HPDE6-E6E7 (cell line): ENCODE data around the gene MRPL28.
"Not testable (repeated sequence)": the region's sequence is repeated elsewhere in the genome, so short reads cannot be mapped to it uniquely, and the experiment has no call there.

Experiments
- DNase-seq: peaks from one replicate; pipeline ENCODE4 v3.0.0; 2011; ENCODE audit warnings: missing footprints; ENCODE audit errors: extremely low spot score

Gene MRPL28

DNA sequence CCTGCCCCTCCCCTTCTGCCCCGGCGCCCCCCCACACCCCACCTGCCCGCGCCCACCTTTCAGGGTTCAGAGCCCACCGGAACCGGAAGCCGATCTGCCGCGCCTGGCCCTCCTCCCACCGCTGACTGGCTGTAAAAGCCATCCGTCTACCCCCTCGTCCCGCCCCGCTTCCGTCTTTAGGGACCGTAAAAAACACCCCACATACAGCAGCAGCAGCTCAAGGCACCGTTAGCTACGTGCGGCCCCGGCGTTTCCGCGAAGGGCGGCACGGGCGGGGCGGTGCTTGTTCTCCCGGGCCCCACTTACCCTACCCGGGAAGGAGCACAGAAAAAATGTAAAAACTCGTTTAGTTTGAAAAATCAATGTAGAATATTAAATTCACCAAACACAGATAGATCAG is at the start of gene MRPL28:
TSS of gene MRPL28 (minus strand) at position 96 of the 400 bp plus-strand sequence. CDS start 320 bp downstream, outside the sequence.
- peak; percentile 86 for DNase-seq

DNA sequence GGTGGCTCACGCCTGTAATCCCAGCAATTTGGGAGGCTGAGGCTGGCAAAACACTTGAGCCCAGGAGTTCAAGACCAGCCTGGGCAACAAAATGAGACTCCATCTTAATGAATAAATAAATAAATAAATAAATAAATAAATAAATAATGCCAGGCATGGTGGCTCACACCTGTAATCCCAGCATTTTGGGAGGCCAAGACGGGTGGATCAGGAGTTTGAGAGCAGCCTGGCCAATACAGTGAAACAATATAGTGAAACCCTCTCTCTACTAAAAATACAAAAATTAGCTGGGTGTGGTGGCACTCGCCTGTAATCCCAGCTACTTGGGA is 44.8 kb upstream of the MRPL28 start:
- not testable (repeated sequence) for DNase-seq

DNA sequence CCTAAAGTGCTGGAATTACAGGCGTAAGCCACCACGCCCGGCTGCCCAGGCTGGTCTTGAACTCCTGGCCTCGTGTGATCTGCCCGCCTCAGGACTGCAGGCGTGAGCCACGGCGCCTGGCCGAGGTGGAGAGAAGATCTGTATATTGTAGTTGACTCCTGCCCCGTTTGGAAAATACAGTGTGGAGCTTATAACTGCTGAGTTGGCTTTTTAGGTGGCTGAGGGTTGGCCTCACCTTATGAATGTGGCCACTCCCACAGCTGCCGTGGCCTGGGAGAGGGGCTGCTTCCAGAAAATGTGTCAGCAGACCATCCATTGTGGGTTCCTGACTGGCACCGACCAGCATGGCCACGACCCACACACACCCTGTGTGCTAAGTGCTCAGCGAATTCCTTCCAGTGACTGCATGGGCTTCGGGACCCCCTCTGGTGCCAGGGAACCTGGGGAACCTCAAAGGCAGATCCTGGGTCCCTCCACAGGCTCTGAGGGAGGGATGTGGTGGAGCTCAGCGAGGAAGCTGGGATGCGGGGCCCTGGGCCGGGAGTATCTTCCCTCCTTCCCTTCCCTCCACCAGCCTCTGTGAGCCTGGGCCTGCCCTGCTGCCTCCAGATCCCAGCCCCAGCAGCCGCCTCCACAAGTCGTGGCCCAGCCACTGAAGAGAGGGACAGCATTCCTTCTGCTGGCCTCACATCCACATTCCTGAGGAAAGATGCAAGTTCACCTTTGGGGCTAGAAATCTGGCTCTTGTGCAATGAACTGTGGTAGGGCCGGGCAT is 44.2 kb upstream of the MRPL28 start:
- DNase-seq = no peak

DNA sequence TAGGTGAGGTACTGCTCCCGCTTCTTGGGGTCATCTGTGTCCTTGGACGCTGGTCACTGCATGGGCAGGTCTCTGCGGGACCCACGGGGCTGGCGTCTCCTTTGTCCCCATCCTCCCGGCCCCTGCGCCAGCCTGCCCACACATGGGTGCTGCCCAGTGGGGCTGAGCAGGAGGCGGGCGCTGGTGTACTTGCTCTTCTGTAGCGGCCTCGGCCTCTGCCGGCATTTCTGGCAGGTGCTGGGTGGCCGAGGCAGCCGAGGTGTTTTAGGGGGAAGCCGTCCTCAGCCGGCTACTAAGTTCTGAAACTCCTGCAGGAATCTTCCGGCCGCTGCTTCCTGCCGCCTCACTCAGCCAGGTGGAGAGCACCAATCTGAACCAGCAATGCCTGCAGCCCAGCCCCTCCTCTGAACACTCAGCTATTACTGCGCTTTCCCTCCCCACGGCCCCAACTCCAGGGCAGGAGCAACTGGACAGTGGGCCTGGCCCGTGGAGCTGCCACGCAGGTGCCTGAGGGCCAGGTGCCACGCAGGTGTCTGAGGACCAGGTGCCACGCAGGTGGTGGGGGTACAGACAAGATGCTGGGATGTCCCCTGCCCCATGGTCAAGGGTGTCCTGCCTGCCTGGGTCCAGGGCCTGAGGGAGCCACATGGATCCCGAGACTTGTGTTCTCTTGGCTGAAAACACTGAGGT is 41.4 kb upstream of the MRPL28 start:
- no peak for DNase-seq

DNA sequence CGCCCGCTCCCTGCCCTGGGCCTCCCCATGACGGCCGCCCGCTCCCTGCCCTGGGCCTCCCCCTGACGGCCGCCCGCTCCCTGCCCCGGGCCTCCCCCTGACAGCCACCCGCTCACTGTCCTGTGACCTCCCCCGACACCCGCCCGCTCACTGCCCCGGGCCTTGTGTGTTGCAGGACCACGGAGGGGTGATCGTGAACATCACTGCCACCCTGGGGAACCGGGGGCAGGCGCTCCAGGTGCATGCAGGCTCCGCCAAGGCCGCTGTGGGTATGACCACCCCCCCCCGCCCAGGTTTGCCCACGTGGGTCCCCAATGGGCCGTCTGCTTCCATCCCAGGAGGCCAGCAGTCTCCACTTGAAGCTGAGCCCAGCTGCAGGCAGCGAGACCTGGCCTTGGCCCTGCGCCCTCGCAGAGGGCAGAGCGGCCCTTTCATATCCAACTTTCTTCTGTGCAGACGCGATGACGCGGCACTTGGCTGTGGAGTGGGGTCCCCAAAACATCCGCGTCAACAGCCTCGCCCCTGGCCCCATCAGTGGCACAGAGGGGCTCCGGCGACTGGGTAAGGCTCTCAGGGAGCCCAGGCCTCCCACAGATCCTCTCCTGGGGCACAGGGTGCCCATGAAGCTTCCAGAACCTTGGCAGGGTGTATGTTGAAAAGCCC is 40.3 kb upstream of the MRPL28 start:
- DNase-seq = no peak

DNA sequence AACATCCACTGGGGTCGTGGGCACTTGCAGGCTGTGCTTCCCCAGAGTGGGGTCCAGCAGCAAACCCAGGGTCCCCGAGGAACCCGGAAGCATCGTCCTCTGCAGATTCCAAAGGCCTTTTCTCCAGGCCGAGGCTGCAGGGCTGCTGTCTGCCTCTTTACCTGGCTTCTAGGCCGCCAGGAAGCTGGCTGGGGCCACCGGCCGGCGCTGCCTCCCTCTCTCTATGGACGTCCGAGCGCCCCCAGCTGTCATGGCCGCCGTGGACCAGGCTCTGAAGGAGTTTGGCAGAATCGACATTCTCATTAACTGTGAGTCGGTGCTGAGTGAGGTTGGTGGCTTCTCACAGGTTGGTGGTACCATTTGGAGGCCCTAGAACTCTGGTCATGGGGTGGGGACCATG is 36.9 kb upstream of the MRPL28 start:
- no peak for DNase-seq

DNA sequence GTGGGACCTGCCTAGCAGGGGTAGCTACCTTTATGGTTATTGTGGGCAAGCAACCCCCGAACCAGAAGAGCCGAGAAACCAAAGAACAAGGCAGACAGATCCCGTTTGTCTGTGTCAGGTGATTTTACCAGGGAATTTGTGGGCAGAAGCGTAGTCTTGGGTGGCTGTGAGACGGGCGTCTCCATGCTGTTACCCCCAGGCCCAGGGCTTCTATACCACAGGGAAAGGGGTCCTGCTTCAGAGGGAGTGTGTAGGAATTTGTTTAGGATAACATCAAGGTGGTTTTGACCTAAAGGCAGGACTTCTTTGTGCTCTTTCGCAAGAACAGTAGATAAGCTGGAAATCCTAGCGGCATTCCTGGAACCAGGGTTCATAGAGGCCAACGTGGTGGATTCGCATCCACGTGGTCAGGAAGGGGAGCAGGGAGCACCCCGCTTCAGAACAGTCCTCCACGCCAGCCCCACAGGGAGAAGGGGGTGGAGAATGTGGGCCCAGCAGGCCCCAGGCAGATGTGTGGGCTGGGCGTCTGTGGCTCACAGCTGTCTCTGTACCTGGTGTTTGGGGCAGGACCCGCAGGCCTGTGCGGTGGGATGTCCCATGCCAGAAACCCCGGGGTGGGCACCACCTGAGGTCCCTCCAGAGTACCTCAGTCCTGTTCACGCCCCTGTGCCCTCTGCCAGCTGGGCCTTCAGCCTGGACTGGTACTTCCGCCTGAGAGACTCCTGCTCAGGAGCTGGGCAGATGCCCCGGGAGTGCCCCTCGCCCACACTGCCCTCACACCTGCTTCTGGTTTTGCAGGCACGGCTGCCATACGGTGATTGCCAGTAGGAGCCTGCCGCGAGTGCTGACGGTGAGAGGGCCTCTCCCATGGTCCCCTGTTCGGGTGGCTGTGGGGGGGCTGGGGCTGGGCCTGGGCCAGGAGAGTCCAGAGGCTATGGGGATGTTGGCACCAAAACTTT is 35.5 kb upstream of the MRPL28 start:
- DNase-seq = no peak

DNA sequence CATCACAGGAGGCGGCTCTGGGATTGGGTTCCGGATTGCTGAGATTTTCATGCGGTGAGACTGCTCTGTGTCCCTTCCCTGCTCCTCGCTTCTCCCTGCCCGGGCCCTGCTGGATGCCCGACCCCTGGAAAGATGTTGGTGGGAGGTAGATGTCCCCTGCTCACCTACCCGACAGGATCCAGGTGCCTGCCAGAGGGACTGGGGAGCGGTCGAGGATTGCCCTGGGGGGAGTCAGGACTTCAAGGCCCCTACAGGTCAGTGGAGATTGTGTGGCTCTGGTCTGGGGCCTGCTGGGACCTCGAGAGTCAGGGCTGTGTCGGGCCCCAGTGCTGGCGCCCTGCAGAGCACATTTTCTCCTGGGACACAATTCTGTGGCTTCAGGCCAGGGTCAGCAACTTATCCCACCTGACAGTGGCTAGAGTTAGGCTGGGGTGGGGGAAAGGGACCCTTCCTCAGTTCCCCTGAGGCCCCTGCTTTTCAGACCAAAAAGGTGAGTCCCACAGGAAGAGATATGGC is 34.7 kb upstream of the MRPL28 start:
- DNase-seq = no peak

DNA sequence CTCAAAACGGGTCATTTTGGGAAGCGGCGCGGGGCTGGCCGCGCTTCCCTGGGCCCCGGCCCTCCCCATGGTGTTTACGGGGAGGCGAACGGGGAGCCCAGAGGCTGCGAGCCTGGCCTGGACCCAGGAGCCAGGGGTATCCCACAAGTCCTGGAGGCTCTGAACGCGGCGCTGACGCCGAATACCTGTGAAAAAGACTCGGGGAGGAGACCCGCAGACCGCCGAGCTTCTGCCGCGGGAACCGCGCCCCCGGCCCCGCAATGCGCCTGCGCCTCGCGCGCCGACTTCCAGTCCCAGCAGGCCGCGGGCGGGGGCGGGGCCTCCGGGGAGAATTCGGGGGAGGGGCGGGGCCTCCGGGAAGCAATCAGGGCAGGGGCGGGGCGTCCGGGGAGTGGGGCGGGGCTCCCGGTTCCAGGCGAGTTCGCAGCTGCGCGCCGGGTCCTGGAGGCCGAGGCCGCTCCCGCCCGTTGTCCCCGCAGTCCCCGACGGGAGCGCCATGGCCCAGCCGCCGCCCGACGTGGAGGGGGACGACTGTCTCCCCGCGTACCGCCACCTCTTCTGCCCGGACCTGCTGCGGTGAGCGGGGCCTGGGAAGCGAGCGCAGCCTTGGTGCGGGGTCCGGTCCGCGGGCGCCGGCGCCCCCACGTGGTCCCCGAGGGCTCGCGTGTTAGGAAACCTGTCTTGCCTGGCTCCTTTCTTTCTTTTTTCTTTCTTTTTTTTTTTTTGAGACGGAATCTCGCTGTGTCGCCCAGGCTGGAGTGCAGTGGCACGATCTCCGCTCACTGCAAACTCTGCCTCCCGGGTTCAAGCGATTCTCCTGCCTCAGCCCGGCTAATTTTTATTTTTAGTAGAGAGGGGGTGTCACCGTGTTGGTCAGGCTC is 31.4 kb upstream of the MRPL28 start, which contains the start of gene DECR2:
TSS of gene DECR2 (plus strand) at position 418 of the 881 bp plus-strand sequence. CDS start at position 497, 79 bp downstream.
- DNase-seq = peak; percentile 66

DNA sequence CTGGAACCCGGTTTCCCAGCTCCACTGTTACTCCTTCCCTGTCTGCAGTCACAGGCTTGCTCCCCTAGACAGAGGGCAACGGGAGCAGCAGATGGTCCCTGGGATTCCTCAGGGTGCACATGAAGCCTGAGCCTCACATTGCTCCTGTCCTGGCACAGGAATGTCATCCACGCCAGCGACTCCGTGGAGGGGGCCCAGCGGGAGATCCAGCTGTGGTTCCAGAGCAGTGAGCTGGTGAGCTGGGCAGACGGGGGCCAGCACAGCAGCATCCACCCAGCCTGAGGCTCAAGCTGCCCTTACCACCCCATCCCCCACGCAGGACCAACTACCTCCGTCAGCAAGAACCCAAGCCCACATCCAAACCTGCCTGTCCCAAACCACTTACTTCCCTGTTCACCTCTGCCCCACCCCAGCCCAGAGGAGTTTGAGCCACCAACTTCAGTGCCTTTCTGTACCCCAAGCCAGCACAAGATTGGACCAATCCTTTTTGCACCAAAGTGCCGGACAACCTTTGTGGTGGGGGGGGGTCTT is 29.8 kb upstream of the MRPL28 start:
- no peak for DNase-seq

DNA sequence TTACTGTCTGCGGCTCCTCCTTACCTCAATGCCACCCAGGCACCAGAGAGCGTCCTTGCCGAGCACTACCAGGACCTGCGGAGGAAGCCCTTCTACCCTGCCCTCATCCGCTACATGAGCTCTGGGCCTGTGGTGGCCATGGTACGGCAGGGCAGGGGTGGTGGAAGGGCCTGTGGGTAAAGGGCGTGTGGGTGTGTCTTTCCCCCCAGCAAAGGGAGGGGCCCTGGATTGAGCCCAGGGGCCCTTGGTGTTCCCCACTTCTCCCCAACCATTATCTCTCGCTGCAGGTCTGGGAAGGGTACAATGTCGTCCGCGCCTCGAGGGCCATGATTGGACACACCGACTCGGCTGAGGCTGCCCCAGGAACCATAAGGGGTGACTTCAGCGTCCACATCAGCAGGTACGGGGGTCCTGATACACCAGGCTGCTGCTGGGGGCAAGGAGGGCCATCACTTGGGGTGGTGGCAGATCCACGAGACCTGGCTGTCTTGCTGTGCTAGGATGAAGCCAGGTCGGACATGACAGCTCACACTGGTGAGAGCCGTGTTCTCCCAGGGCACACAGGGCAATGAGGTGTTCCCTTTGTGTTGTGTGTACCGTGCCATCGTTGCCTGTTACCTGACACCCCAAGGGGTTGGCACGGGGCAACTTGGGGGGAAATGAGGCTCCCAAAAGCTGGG is 29.1 kb upstream of the MRPL28 start:
- DNase-seq = no peak

DNA sequence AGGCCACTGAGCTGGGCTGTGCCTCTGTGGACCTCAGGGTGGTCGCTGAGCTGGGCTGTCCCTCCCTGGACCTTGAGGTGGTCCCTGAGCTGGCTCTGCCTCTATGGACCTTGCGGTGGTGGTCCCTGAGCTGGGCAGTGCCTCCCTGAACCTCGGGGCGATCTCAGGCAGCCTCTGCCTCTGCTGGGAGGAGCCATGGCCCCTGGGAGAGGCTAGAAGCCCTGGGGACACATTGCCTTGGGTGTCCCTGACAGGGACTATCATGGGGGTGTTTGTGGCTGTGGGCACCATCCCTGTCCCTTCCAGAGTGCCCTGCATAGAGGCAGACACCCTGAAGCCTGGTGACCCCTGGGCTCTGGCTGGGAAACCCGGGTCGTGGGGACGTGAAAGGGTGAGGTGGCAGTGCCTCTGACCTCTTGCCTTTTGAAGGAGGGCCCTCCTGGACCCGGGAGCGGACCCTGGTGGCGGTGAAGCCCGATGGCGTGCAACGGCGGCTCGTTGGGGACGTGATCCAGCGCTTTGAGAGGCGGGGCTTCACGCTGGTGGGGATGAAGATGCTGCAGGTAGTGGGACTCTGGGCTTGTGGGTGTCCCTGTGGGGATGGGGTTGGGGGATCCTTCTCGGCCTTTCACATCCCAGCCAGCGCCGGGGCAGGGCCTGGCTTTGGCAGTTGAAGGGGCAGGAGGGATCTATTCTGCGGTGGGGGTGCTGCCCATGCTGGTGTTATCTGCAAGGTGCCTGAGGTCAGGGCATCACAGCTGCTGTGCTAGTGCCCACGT is 28.4 kb upstream of the MRPL28 start:
- DNase-seq = no peak

DNA sequence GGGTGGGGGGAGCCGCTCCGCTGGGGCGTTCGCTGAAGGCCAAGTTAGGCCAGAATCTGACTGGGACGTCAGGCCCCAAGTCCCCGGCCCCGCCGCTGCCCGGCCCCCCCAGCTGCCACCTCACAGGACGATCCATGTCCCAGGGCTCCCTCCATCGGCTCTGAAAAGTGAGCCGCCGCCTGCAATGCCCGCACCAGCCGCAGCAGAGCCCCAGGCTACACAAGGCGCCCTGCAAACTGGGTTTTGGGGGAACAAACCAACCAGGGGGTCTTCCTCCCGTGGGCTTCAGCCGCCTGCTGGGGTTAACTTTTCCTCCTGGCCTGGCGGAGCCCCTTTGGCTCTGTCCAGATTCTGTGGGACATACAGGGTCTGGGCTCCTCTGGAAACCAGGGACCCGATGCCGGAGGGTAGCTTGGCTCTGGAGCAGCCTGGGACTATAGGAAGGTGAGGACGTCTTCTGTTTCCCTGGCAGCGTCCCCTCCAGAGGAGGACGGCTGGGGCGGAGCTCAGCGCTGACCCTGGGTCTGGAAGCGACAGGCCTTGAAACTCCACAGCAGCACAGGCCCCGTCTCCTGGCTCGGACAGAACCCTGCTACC is 27.5 kb upstream of the MRPL28 start:
- DNase-seq = peak; percentile 70

DNA sequence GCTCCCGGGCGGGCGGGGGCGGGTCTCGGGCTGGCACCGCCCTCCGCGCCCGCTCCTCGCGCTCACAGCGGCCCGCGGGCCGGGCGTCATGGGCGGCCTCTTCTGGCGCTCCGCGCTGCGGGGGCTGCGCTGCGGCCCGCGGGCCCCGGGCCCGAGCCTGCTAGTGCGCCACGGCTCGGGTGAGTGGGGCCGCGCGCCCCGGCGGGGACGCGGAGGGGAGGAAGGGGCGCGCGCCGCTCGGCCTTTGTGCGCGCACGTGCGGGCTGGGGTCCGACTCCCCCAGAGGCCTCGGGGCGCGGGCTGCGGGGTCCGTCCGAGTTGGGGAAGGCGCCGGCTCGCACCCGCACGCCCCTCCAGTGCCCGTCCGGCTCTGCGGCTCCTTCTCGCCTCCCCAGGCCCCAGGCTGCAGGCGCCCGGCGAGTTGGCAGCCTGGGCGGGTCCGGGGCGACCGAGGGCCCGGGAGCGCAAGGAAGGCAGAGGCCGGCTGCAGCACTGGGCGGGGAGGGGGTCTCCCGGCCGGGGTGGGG is 26.9 kb upstream of the MRPL28 start, which contains the start of gene NME4:
TSS of gene NME4 (plus strand) at position 65 of the 527 bp plus-strand sequence. CDS start at position 89, 24 bp downstream.
- no peak for DNase-seq

DNA sequence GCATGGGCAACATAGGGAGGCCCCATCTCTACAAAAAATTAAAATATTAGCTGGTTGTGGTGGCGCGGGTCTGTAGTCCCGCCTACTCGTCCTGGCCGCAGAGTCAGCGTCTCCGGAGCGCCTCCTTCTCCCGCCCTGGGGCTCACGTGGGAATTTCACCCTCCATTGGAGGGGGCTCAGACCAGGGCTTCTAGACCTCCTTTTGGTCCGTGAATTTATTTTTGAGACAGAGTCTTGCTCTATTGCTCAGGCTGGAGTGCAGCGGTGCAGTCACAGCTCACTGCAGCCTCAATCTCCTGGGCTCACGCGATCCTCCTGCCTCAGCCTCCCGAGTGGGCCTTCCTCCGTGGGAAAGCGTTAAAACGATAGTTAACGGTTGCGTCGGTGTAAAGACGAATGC is 26.3 kb upstream of the MRPL28 start:
- DNase-seq = no peak

DNA sequence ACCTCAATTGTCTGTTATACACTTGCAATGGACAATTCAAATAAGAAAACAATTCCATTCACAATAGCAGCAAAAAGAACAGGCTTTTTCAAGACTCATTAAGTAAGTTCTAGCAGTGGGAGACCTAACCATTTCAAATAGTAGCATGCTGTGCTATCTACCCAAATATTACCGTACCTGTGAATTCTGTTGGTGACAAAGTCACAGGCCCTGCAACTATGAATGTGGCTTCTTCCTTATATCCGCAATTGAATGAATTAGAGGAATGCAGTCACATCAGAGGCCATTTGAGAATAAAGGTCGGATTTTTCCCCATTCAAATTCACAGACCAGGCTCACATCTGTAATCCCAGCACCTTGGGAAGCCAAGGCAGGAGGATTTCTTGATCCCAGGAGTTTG is 25.9 kb upstream of the MRPL28 start:
- no peak for DNase-seq

DNA sequence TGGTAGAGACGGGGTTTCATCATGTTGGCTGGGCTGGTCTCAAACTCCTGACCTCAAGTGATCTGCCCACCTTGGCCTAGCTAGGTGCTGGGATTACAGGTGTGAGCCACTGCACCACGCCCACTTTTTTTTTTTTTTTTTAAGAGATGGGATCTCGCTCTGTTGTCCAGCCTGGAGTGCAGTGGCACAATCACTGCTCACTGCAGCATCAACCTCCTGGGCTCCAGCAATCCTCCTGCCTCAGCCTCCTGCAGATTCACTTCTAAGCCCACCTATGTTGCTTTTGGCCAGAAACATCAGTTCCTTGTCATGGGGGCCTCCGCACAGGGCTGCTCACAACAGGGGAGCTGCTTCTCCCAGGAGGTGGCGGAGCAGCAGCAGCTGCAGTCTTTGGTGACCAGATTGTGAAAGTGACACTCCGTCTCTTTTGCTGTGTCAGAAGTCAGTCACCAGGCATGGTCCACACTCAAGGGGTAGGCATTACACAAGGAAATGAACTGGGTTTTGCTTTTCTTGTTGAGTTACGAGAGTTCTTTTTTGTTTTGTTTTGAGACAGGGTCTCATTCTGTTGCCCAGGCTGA is 22.2 kb upstream of the MRPL28 start:
- no peak for DNase-seq
